ENCODE data around the gene BLOC1S1. TPM values are rescaled to one million over a fixed set of nuclear protein-coding genes. Genes with fewer than 3 reads are reported as not detected.

Gene BLOC1S1
- total and polyA plus RNA-seq, 9 of the 15 experiments (the other 6 are each of a cell fraction or from before 2014, with no cell fraction given): 75.2 to 161 (median 98.8) TPM

DNA sequence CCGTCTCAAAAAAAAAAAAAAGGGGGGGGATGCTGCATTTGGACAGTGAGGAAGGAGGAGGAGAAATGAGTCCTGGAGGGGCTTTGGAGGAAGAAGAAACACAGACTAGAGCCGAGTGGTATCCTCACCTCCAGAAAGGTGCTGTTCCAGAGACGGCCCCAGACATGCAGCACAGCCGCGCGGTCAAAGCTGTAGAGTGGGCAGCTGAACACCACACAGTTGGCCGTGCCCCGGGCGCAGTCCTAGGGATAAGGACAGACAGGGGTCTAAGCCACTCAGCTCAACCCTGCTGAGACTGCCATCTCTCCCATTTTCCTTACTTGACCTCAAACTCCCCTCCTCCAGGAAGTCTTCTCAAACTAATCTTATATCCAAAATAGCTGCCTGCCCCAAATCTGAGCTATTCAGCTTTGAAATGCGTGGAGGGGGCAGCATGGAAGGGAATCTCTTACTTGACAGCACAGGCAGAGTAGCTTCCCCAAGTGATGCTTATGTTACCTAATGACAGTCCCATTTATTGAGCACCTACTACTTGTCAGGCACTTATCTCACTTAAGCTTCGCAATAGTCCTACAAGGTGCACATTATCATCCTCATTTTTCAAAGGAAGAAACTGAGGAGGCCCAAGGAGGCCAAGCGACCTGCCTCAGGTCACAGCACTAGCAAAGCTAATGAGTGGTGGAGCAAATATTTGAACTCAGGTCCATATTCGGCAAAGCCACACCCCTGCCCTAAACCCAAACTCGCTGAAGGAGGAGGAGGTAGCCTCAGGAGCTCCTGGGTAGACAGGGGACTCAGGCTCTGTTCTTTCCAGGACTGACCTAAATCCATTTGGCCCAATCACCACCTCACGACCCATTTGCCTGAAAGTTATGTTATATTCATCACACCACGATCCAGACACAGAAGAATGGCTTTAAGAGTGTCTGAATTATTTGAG, 26.9 kb upstream of the BLOC1S1 start (continued):
- TF ChIP-seq, protein P1, sequence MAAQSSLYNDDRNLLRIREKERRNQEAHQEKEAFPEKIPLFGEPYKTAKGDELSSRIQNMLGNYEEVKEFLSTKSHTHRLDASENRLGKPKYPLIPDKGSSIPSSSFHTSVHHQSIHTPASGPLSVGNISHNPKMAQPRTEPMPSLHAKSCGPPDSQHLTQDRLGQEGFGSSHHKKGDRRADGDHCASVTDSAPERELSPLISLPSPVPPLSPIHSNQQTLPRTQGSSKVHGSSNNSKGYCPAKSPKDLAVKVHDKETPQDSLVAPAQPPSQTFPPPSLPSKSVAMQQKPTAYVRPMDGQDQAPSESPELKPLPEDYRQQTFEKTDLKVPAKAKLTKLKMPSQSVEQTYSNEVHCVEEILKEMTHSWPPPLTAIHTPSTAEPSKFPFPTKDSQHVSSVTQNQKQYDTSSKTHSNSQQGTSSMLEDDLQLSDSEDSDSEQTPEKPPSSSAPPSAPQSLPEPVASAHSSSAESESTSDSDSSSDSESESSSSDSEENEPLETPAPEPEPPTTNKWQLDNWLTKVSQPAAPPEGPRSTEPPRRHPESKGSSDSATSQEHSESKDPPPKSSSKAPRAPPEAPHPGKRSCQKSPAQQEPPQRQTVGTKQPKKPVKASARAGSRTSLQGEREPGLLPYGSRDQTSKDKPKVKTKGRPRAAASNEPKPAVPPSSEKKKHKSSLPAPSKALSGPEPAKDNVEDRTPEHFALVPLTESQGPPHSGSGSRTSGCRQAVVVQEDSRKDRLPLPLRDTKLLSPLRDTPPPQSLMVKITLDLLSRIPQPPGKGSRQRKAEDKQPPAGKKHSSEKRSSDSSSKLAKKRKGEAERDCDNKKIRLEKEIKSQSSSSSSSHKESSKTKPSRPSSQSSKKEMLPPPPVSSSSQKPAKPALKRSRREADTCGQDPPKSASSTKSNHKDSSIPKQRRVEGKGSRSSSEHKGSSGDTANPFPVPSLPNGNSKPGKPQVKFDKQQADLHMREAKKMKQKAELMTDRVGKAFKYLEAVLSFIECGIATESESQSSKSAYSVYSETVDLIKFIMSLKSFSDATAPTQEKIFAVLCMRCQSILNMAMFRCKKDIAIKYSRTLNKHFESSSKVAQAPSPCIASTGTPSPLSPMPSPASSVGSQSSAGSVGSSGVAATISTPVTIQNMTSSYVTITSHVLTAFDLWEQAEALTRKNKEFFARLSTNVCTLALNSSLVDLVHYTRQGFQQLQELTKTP (IDR thresholded peaks at IDR 0.05; ENCODE audit: low read depth in 1 of 2, partially characterized antibody in 2 of 2): no peak
- TF ChIP-seq ZNF431 (CRISPR knock-in tag; IDR thresholded peaks at IDR 0.05): no peak
- TF ChIP-seq RBM25 (IDR thresholded peaks at IDR 0.05; ENCODE audit: low read depth, low read length, severe bottlenecking): no peak
- TF ChIP-seq, protein P2, sequence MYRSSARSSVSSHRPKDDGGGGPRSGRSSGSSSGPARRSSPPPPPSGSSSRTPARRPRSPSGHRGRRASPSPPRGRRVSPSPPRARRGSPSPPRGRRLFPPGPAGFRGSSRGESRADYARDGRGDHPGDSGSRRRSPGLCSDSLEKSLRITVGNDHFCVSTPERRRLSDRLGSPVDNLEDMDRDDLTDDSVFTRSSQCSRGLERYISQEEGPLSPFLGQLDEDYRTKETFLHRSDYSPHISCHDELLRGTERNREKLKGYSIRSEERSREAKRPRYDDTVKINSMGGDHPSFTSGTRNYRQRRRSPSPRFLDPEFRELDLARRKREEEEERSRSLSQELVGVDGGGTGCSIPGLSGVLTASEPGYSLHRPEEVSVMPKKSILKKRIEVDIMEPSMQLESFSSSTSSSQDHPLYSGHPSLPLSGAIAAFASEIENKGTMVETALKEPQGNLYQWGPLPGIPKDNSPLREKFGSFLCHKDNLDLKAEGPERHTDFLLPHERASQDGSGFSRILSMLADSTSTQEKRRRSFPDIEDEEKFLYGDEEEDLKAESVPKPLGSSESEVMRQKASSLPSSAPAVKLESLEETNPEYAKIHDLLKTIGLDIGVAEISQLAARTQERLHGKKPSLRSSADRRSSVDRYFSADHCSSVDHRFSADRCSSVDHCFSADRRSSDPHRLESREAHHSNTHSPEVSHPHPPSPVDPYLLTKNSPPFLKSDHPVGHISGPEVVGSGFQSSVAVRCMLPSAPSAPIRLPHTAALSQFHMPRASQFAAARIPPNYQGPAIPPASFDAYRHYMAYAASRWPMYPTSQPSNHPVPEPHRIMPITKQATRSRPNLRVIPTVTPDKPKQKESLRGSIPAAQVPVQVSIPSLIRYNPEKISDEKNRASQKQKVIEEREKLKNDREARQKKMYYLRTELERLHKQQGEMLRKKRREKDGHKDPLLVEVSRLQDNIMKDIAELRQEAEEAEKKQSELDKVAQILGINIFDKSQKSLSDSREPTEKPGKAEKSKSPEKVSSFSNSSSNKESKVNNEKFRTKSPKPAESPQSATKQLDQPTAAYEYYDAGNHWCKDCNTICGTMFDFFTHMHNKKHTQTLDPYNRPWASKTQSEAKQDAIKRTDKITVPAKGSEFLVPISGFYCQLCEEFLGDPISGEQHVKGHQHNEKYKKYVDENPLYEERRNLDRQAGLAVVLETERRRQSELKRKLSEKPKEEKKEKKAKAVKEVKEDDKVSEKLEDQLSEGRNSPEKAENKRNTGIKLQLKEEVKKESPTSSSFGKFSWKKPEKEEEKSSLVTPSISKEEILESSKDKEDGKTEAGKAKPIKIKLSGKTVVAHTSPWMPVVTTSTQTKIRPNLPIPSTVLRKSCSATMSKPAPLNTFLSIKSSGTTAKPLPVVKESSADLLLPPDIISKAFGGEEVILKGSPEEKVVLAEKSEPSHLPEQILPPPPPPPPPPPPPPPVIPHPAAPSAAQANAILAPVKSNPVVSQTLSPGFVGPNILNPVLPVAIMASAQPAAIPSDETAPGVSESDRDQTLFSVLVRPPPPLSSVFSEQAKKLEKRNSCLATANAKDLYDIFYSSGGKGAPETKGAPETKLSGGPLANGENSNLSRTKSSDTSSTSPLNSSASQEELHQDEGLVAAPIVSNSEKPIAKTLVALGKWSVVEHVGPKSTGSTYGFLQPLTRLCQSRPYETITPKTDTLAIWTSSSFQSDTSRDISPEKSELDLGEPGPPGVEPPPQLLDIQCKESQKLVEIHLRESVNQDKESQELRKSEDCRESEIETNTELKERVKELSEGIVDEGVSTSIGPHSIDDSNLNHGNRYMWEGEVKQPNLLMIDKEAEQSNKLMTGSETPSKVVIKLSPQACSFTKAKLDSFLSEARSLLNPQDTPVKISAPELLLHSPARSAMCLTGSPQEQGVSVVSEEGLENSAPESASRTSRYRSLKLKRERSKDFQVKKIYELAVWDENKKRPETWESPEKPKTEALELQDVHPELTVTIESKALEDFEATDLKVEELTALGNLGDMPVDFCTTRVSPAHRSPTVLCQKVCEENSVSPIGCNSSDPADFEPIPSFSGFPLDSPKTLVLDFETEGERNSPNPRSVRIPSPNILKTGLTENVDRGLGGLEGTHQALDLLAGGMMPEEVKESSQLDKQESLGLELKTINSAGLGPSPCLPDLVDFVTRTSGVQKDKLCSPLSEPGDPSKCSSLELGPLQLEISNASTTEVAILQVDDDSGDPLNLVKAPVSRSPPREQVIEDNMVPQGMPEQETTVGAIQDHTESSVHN (IDR thresholded peaks at IDR 0.05; ENCODE audit: borderline replicate concordance in 1 of 2, low read depth in 1 of 2): no peak
- TF ChIP-seq BRF2 (IDR thresholded peaks at IDR 0.05; ENCODE audit: borderline replicate concordance, insufficient read depth, insufficient read length): no peak
- no peak for TF ChIP-seq GATA2 (CRISPR knock-in tag; IDR thresholded peaks at IDR 0.05)
- TF ChIP-seq PHF8 (IDR thresholded peaks at IDR 0.05; ENCODE audit: borderline replicate concordance, low read length): no peak
- TF ChIP-seq, protein P3, sequence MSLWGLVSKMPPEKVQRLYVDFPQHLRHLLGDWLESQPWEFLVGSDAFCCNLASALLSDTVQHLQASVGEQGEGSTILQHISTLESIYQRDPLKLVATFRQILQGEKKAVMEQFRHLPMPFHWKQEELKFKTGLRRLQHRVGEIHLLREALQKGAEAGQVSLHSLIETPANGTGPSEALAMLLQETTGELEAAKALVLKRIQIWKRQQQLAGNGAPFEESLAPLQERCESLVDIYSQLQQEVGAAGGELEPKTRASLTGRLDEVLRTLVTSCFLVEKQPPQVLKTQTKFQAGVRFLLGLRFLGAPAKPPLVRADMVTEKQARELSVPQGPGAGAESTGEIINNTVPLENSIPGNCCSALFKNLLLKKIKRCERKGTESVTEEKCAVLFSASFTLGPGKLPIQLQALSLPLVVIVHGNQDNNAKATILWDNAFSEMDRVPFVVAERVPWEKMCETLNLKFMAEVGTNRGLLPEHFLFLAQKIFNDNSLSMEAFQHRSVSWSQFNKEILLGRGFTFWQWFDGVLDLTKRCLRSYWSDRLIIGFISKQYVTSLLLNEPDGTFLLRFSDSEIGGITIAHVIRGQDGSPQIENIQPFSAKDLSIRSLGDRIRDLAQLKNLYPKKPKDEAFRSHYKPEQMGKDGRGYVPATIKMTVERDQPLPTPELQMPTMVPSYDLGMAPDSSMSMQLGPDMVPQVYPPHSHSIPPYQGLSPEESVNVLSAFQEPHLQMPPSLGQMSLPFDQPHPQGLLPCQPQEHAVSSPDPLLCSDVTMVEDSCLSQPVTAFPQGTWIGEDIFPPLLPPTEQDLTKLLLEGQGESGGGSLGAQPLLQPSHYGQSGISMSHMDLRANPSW (CRISPR knock-in tag; IDR thresholded peaks at IDR 0.05): no peak
